SK-N-SH (cell line): ENCODE data around the gene POLR2J. TPM values are rescaled to one million over a fixed set of nuclear protein-coding genes. Genes with fewer than 3 reads are reported as not detected.

Experiments
- CTCF ChIA-PET: fragments of 300-600, 350-600 bp; formaldehyde crosslinking; extraction: SDS; loops from one replicate; lab custom pipeline; 2021; lab: Yijun Ruan, JAX
- POLR2A ChIA-PET: fragments of 350-600 bp; sonication (Branson Sonifier 250); formaldehyde crosslinking; extraction: SDS; loops from one replicate; lab custom pipeline; 2020; ENCODE audit warnings: antibody characterized with exemption, inconsistent platforms; lab: Yijun Ruan, JAX
- DNase-seq: peaks from one replicate; pipeline ENCODE4 v3.0.0; 2012
- H2AFZ ChIP-seq: fragments of 200-600 bp; sonication (generic); 2 replicates; pipeline ENCODE4 v1.8.1; 2016; ENCODE audit warnings: antibody characterized with exemption, mild to moderate bottlenecking, low read depth
- H3F3A ChIP-seq: fragments of 200-600 bp; sonication (generic); replicated peaks from 2 replicates; pipeline ENCODE3; 2016; ENCODE audit warnings: antibody characterized with exemption, mild to moderate bottlenecking; ENCODE audit not compliant: insufficient read depth
- H3K27ac ChIP-seq, 2 experiments: fragments of 200-500 bp in 1 of 2; fragments of 200-600 bp in 1 of 2; sonication (Bioruptor generic) in 1 of 2; sonication (generic), shearing (Covaris generic) in 1 of 2; 2 replicates each; pipeline versions ENCODE4 v1.5.1 to v1.6.1; 2014 to 2016; ENCODE audit warnings: low read depth in 2 of 2, inconsistent platforms in 1 of 2, low read length in 1 of 2, mild to moderate bottlenecking in 1 of 2, mixed read lengths in 1 of 2
- H3K27me3 ChIP-seq: fragments of 200-600 bp; sonication (generic), shearing (Covaris generic); 2 replicates; pipeline ENCODE4 v1.6.1; 2016; ENCODE audit warnings: mixed run types; ENCODE audit not compliant: insufficient read depth
- H3K36me3 ChIP-seq, 2 experiments: fragments of 200-500 bp in 1 of 2; fragments of 200-600 bp in 1 of 2; sonication (Bioruptor generic) in 1 of 2; sonication (generic) in 1 of 2; replicated peaks in 1 of 2; 2 replicates each; pipeline versions ENCODE3 to v1.5.1; 2014 to 2016; ENCODE audit warnings: low read length in 1 of 2, mild to moderate bottlenecking in 1 of 2; ENCODE audit not compliant: insufficient read depth in 2 of 2, control insufficient read depth in 1 of 2
- H3K4me1 ChIP-seq, 2 experiments: fragments of 200-500 bp in 1 of 2; fragments of 200-600 bp in 1 of 2; sonication (Bioruptor generic) in 1 of 2; sonication (generic), shearing (Covaris generic) in 1 of 2; 2 replicates each; pipeline versions ENCODE4 v1.5.1 to v1.6.1; 2014 to 2016; ENCODE audit warnings: low read depth in 1 of 2, low read length in 1 of 2, mixed run types in 1 of 2; ENCODE audit not compliant: insufficient read depth in 2 of 2, control insufficient read depth in 1 of 2
- H3K4me2 ChIP-seq: fragments of 200-600 bp; sonication (generic), shearing (Covaris generic); 2 replicates; pipeline ENCODE4 v1.6.1; 2017; ENCODE audit warnings: mixed run types
- H3K4me3 ChIP-seq, 2 experiments: fragments of 200-500 bp in 1 of 2; fragments of 200-600 bp in 1 of 2; sonication (Bioruptor generic) in 1 of 2; sonication (generic), shearing (Covaris generic) in 1 of 2; 2 replicates each; pipeline versions ENCODE4 v1.5.1 to v1.8.1; 2014 to 2016; ENCODE audit warnings: low read depth in 2 of 2, inconsistent platforms in 1 of 2, low read length in 1 of 2, mild to moderate bottlenecking in 1 of 2, mixed read lengths in 1 of 2, moderate library complexity in 1 of 2
- H3K79me2 ChIP-seq: fragments of 200-600 bp; sonication (generic); 2 replicates; pipeline ENCODE4 v1.8.1; 2017; ENCODE audit warnings: mild to moderate bottlenecking; ENCODE audit not compliant: insufficient read depth
- H3K9ac ChIP-seq: fragments of 200-600 bp; sonication (generic); 2 replicates; pipeline ENCODE4 v1.6.1; 2017; ENCODE audit warnings: mixed run types
- H3K9me2 ChIP-seq: fragments of 200-600 bp; sonication (generic); 2 replicates; pipeline ENCODE4 v1.6.1; 2017; ENCODE audit warnings: mixed run types
- H3K9me3 ChIP-seq: fragments of 200-600 bp; sonication (generic); 2 replicates; pipeline ENCODE4 v1.6.1; 2017; ENCODE audit warnings: mixed run types, mild to moderate bottlenecking, moderate library complexity
- H4K20me1 ChIP-seq: fragments of 200-600 bp; sonication (generic); 2 replicates; pipeline ENCODE4 v1.6.1; 2017; ENCODE audit warnings: mild to moderate bottlenecking, mixed run types; ENCODE audit not compliant: insufficient read depth
- CTCF ChIP-seq: fragments of 200-600 bp; sonication (generic); IDR thresholded peaks from 2 replicates; pipeline ENCODE4 v1.6.1; 2017; ENCODE audit warnings: antibody characterized with exemption, mild to moderate bottlenecking, moderate library complexity
- EP300 ChIP-seq, 2 experiments: IDR thresholded peaks; 2 replicates each; pipeline versions ENCODE4 v1.4.0 to v1.6.1; 2012; ENCODE audit warnings: borderline replicate concordance in 1 of 2, low read depth in 1 of 2, low read length in 1 of 2
- FOXJ3 ChIP-seq: sonication (generic); formaldehyde crosslinking; IDR thresholded peaks from 2 replicates; pipeline ENCODE4 v1.5.1; 2020; ENCODE audit warnings: mild to moderate bottlenecking, missing genetic modification reagents
- GABPA ChIP-seq: IDR thresholded peaks from 2 replicates; pipeline ENCODE4 v1.4.0; 2012; ENCODE audit warnings: low read depth, mild to moderate bottlenecking
- GATA2 ChIP-seq: sonication (generic); formaldehyde crosslinking; IDR thresholded peaks from 2 replicates; pipeline ENCODE4 v1.5.0; 2020; ENCODE audit warnings: mild to moderate bottlenecking, missing genetic modification reagents
- NRF1 ChIP-seq: IDR thresholded peaks from 2 replicates; pipeline ENCODE4 v1.6.1; 2012; ENCODE audit warnings: low read depth, mild to moderate bottlenecking, low read length
- REST ChIP-seq: IDR thresholded peaks from 2 replicates; pipeline ENCODE4 v1.6.1; 2012; ENCODE audit warnings: mild to moderate bottlenecking, low read depth, low read length, moderate library complexity
- RXRA ChIP-seq: IDR thresholded peaks from 2 replicates; pipeline ENCODE4 v1.4.0; 2012; ENCODE audit warnings: low read depth, mild to moderate bottlenecking, borderline replicate concordance
- TCF12 ChIP-seq: IDR thresholded peaks from 2 replicates; pipeline ENCODE4 v1.4.0; 2012
- WGBS: methylation state at CpG from one replicate; pipeline ENCODE4 v1.1.6; 2017; ENCODE audit warnings: low lambda C conversion rate; 5-methylcytosine and 5-hydroxymethylcytosine counted together
- polyA plus RNA-seq, 3 experiments: library from polyadenylated mRNA; depleted of rRNA; stranded (reverse); fragments of >200 nt; gene quantifications; 2 replicates each; pipeline ENCODE4 v1.2.3, GENCODE V29; 2012

Gene POLR2J
- polyA plus RNA-seq, 1 of the 3 experiments (the other 2 are of a cell fraction), result 299 TPM

- Histone ChIP-seq H3K9me2 (no peaks in the 10 kb centered on the region), H3K4me3 (no peak overlapping the region), H3K36me3 (peaks cover 33 to 39% of the 10 kb centered on the region in 2 experiments), H4K20me1 (no peaks in the 10 kb centered on the region), H3K27ac (no peak overlapping the region), H3F3A (peaks cover 6% of the 10 kb centered on the region), H3K79me2 (peaks cover 13% of the 10 kb centered on the region; the same call in 1 of the 2 replicates), H3K9ac (no peak overlapping the region), H3K9me3 (no peaks in the 10 kb centered on the region), H2AFZ (no peak overlapping the region), H3K4me1 (no peaks in the 10 kb centered on the region), H3K27me3 (no peaks in the 10 kb centered on the region), H3K4me2 (no peak overlapping the region)
- ChIA-PET CTCF (interaction anchor here (1.8 to 2.4 kb wide), 2 partner anchors 11 to 19 kb away, joined by 6 to 11 read pairs; no protein-coding TSS in a partner anchor), POLR2A (no interaction called here)
- DNase-seq, result no peak
- no peak for TF ChIP-seq NRF1
- TF ChIP-seq EP300 (IDR thresholded peaks at IDR 0.05; ENCODE audit: borderline replicate concordance in 1 of 2, low read depth in 1 of 2, low read length in 1 of 2), result no peak
- TF ChIP-seq TCF12, result no peak
- no peak for TF ChIP-seq GABPA
- no peak for TF ChIP-seq FOXJ3
- no peak for TF ChIP-seq REST
- no peak for TF ChIP-seq GATA2 (CRISPR knock-in tag)
- TF ChIP-seq CTCF, result no peak
- TF ChIP-seq RXRA, result no peak
- TF ChIP-seq, all 33 proteins: peak for 0
- 83% methylated on average over 5 of the region's 12 CpGs for WGBS
Observed at GRCh38 chr7:102424129-102424551, 54.6 kb downstream of the POLR2J start.

Other genes with a start within 250 kb of the POLR2J start
- 3.8 and 4.7 TPM in 2 replicates for gene SH2B2, start 192.1 kb downstream of the POLR2J start, polyA plus RNA-seq (2012; rRNA removed)
- gene SPDYE6, start 122.5 kb downstream of the POLR2J start, polyA plus RNA-seq (2012; rRNA removed), result not detected in 2 replicates
- gene PRKRIP1, start 82.6 kb downstream of the POLR2J start, polyA plus RNA-seq (2012; rRNA removed), result 41.2 and 55.0 TPM in 2 replicates
- gene ORAI2, start 45.3 kb downstream of the POLR2J start, polyA plus RNA-seq (2012; rRNA removed), result 78.7 and 85.8 TPM in 2 replicates
- 13.7 and 18.1 TPM in 2 replicates for gene ALKBH4, start 14.1 kb downstream of the POLR2J start, polyA plus RNA-seq (2012; rRNA removed)
- 44.9 and 53.2 TPM in 2 replicates for gene LRWD1, start 13.9 kb downstream of the POLR2J start, polyA plus RNA-seq (2012; rRNA removed)
- 15.5 and 19.5 TPM in 2 replicates for gene RASA4B, start 38.9 kb upstream of the POLR2J start, polyA plus RNA-seq (2012; rRNA removed)
- gene UPK3BL2, start 64.8 kb upstream of the POLR2J start, polyA plus RNA-seq (2012; rRNA removed), result 6.4 and 10.4 TPM in 2 replicates
- gene SPDYE2, start 72.3 kb upstream of the POLR2J start, polyA plus RNA-seq (2012; rRNA removed), result not detected in 2 replicates
- gene POLR2J3, start 93.7 kb upstream of the POLR2J start, polyA plus RNA-seq (2012; rRNA removed), result 47.8 and 57.6 TPM in 2 replicates
- 29.2 and 31.7 TPM in 2 replicates for gene RASA4, start 137.8 kb upstream of the POLR2J start, polyA plus RNA-seq (2012; rRNA removed)
- 16.5 and 20.6 TPM in 2 replicates for gene UPK3BL1, start 163.9 kb upstream of the POLR2J start, polyA plus RNA-seq (2012; rRNA removed)
- gene SPDYE2B, start 171.4 kb upstream of the POLR2J start, polyA plus RNA-seq (2012; rRNA removed), result not detected in 2 replicates
- 3.5 and 4.8 TPM in 2 replicates for gene POLR2J2, start 192.7 kb upstream of the POLR2J start, polyA plus RNA-seq (2012; rRNA removed)